GM12878 (cell line): ENCODE data around the gene BCKDHB. TPM values are rescaled to one million over a fixed set of nuclear protein-coding genes. Genes with fewer than 3 reads are reported as not detected.

Experiments used
- ATAC-seq: fragments of 200-7000 bp; cut with Tn5 transposase; 3 replicates; pipeline ENCODE4 v1.9.1; 2020; ENCODE audit warnings: mild to moderate bottlenecking, moderate library complexity
- BruUV-seq: library from RNA; stranded (reverse); fragments of 400-500 nt; replicated peaks from 2 replicates; lab custom pipeline; 2021; lab: Mats Ljungman, UMichigan
- CTCF ChIA-PET: fragments of 300-600 bp; sonication (Branson Sonifier 250); formaldehyde crosslinking; extraction: SDS; loops from one replicate; lab custom pipeline; 2021; ENCODE audit warnings: inconsistent platforms; lab: Yijun Ruan, JAX
- POLR2A ChIA-PET: fragments of 350-600 bp; formaldehyde crosslinking; extraction: SDS; loops from one replicate; lab custom pipeline; 2021; ENCODE audit warnings: inconsistent platforms; lab: Charles Lee
- RAD21 ChIA-PET: fragments of 300-600 bp; sonication (Branson Sonifier 250); formaldehyde crosslinking; loops from one replicate; lab custom pipeline; 2023; ENCODE audit warnings: antibody characterized with exemption; ENCODE audit not compliant: unreplicated experiment; lab: Charles Lee
- SMC1A ChIA-PET: fragments of 300-600 bp; sonication (Branson Sonifier 250); formaldehyde crosslinking; loops from one replicate; lab custom pipeline; 2023; ENCODE audit not compliant: unreplicated experiment, uncharacterized antibody; lab: Charles Lee
- DNase-seq: peaks from one replicate; pipeline ENCODE4 v3.0.0-alpha.2; 2011; ENCODE audit warnings: low read depth, low spot score
- FAIRE-seq: peaks from 3 replicates; lab custom pipeline; 2011; peaks lifted over from hg19 to GRCh38; lab: Jason Lieb, UNC
- H2AFZ ChIP-seq: 2 replicates; pipeline ENCODE4 v1.6.0; 2011; ENCODE audit warnings: low read depth, low read length, control low read depth; ENCODE audit not compliant: control insufficient read depth
- H3K27ac ChIP-seq: 2 replicates; pipeline ENCODE4 v1.5.1; 2011; ENCODE audit warnings: control low read depth; ENCODE audit not compliant: control insufficient read depth, insufficient read depth
- H3K27me3 ChIP-seq, 2 experiments: replicated peaks in 1 of 2; 2 replicates each; pipeline versions ENCODE4 v1.6.0 to v1.6.1; 2011; ENCODE audit warnings: low read length in 1 of 2; ENCODE audit not compliant: control insufficient read depth in 2 of 2, insufficient read depth in 2 of 2
- H3K36me3 ChIP-seq, 2 experiments: 2 replicates each; pipeline ENCODE4 v1.5.1; 2011; ENCODE audit warnings: low read length in 1 of 2; ENCODE audit not compliant: control insufficient read depth in 2 of 2, insufficient read depth in 2 of 2
- H3K4me1 ChIP-seq: 2 replicates; pipeline ENCODE4 v1.6.1; 2011; ENCODE audit warnings: mild to moderate bottlenecking, low read length, moderate library complexity, mixed read lengths; ENCODE audit not compliant: control insufficient read depth, insufficient read depth
- H3K4me2 ChIP-seq: 2 replicates; pipeline ENCODE4 v1.6.0; 2011; ENCODE audit warnings: control low read depth; ENCODE audit not compliant: control insufficient read depth, insufficient read depth
- H3K4me3 ChIP-seq: fragments of 200-600 bp; sonication (generic); 2 replicates; pipeline ENCODE4 v1.5.1; 2016
- H3K79me2 ChIP-seq: 2 replicates; pipeline ENCODE4 v1.6.0; 2011; ENCODE audit warnings: low read length; ENCODE audit not compliant: control insufficient read depth, insufficient read depth
- H3K9ac ChIP-seq: 2 replicates; pipeline ENCODE4 v1.8.0; 2011; ENCODE audit warnings: low read length, control low read depth, mixed read lengths; ENCODE audit not compliant: control insufficient read depth, insufficient read depth
- H3K9me3 ChIP-seq: replicated peaks from 3 replicates; pipeline ENCODE4 v1.5.1; 2011; ENCODE audit warnings: mild to moderate bottlenecking, low read length; ENCODE audit not compliant: control insufficient read depth, insufficient read depth
- H4K20me1 ChIP-seq: 2 replicates; pipeline ENCODE4 v1.6.0; 2011; ENCODE audit not compliant: control insufficient read depth, insufficient read depth
- ATF7 ChIP-seq: fragments of 450-650 bp; IDR thresholded peaks from 2 replicates; pipeline ENCODE4 v1.6.1; 2016; ENCODE audit warnings: low read depth, mild to moderate bottlenecking
- CEBPB ChIP-seq, 2 experiments: fragments of 150-350 bp in 1 of 2; IDR thresholded peaks; 2 replicates each; pipeline ENCODE4 v1.6.1; 2012 to 2014; ENCODE audit warnings: low read depth in 2 of 2, low read length in 2 of 2, borderline replicate concordance in 1 of 2, inconsistent platforms in 1 of 2
- SP1 ChIP-seq: IDR thresholded peaks from one replicate; pipeline ENCODE4 v1.6.1; 2011; ENCODE audit warnings: low read depth, low read length
- ZNF217 ChIP-seq: fragments of 450-650 bp; IDR thresholded peaks from 2 replicates; pipeline ENCODE4 v1.6.1; 2017; ENCODE audit warnings: antibody characterized with exemption, mild to moderate bottlenecking
- ZNF687 ChIP-seq: fragments of 450-650 bp; IDR thresholded peaks from 2 replicates; pipeline ENCODE4 v1.6.1; 2017; ENCODE audit warnings: mild to moderate bottlenecking, moderate library complexity
- WGBS: methylation state at CpG from one replicate; pipeline ENCODE4 v1.1.6; 2016; ENCODE audit warnings: low lambda C conversion rate; ENCODE audit not compliant: insufficient replicate concordance, insufficient coverage; ENCODE audit errors: missing lambda C conversion rate; 5-methylcytosine and 5-hydroxymethylcytosine counted together
- in situ Hi-C: fragments of 300-500 bp; cut with MboI; formaldehyde crosslinking; loops from 9 replicates; pipeline ENCODE4 v1.14.3; 2018; ENCODE audit warnings: mixed read lengths
- intact Hi-C: fragments of 100-400 bp; cut with micrococcal nuclease; formaldehyde crosslinking; loops from one replicate; pipeline ENCODE4 v1.14.2; 2022; ENCODE audit not compliant: unreplicated experiment
- polyA plus RNA-seq, 11 experiments: library from polyadenylated mRNA; depleted of rRNA in 4 of 11; unstranded in 6 of 11; stranded (reverse) in 5 of 11; fragments of >200 nt; fragmentation: Nextera tagmentation in 4 of 11; fragmentation: Illumina TruSeq in 1 of 11; extraction: Ambion mirVana in 4 of 11; extraction: Trizol in 1 of 11; gene quantifications; 1 replicate in 1 of 11; 2 replicates in 10 of 11; pipeline versions ENCODE4 v1.2.1 to v1.2.3, GENCODE V29; 2011 to 2016; ENCODE audit warnings: inconsistent platforms in 2 of 11, missing spikeins in 2 of 11, low read depth in 1 of 11
- total RNA-seq, 4 experiments: library from RNA; depleted of rRNA in 3 of 4; stranded (reverse); fragments of >200 nt in 3 of 4; fragmentation: Illumina TruSeq in 1 of 4; extraction: Trizol in 1 of 4; gene quantifications; 2 replicates each; pipeline versions ENCODE4 v1.2.1 to v1.2.3, GENCODE V29; 2013 to 2021

BCKDHB gene
- total and polyA plus RNA-seq, 10 of the 15 experiments (the other 5 are each of a cell fraction or from before 2014, with no cell fraction given), result 12.9 to 57.1 (median 25.3) TPM

DNA sequence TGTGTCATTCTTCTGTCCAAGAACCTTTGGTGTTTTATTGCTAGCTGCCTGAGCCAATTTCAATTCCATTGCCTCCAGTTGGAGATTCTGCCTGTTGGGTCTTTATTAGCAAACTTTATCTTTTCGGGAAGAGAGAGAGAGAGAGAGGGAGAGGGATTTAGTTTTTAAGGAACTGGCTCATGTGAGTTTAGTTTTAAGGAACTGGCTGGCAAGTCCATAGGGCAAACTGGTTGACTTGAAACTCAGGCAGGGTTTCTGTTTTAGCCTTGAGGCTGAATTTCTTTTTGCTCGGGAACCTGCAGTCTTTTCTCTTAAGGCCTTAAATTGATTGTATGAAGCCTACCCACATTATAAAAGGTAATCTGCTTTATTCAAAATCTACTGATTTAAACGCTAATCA lies 23.0 kb downstream of the BCKDHB start:
- ChIA-PET POLR2A (no interaction called here), SMC1A (no interaction called here), CTCF (no interaction called here), RAD21 (no interaction called here)
- intact Hi-C loops, result no loop called here
- Histone ChIP-seq H3K9ac (no peak overlapping the region), H3K27ac (no peak overlapping the region), H2AFZ (no peak overlapping the region), H3K4me3 (no peak overlapping the region), H3K4me1 (no peaks in the 10 kb centered on the region), H4K20me1 (no peaks in the 10 kb centered on the region), H3K79me2 (no peaks in the 10 kb centered on the region), H3K27me3 (no peaks in the 10 kb centered on the region), H3K9me3 (no peaks in the 10 kb centered on the region), H3K4me2 (no peak overlapping the region), H3K36me3 (peaks cover 0 to 5% of the 10 kb centered on the region in 2 experiments; a peak in 2 of 4 replicates)
- no peak for DNase-seq
- 97% methylated on average over 3 of the region's 3 CpGs for WGBS
- in situ Hi-C loops, result no loop called here
- TF ChIP-seq ATF7, result no peak
- TF ChIP-seq ZNF217, result no peak
- TF ChIP-seq ZNF687, result no peak
- no peak for TF ChIP-seq SP1
- TF ChIP-seq CEBPB (IDR thresholded peaks at IDR 0.05; ENCODE audit: borderline replicate concordance in 1 of 2, low read depth in 2 of 2, low read length in 2 of 2), result no peak
- FAIRE-seq, result no peak
- ATAC-seq, result no peak
- no TSS peak for BruUV-seq
